Natural killer cell (primary cell): ENCODE data around the gene ACAP1. TPM values are rescaled to one million over a fixed set of nuclear protein-coding genes. Genes with fewer than 3 reads are reported as not detected.

Experiments used
- ATAC-seq, 3 donors: fragments of 150-1000 bp in 2 of 3; fragments of 200-7000 bp in 1 of 3; cut with Tn5 transposase; 1 replicate in 1 of 3; 2 replicates in 2 of 3; pipeline ENCODE4 v1.10.0; 2021; ENCODE audit warnings: mild to moderate bottlenecking in 2 of 3, moderate library complexity in 2 of 3
- DNase-seq, 2 donors: peaks; one replicate each; pipeline versions ENCODE4 v3.0.0 to v3.0.0-alpha.2; 2013 to 2021; ENCODE audit warnings: mixed read lengths in 1 of 2
- H3K27ac ChIP-seq: one replicate; pipeline ENCODE4 v1.5.1; 2013; ENCODE audit warnings: mild to moderate bottlenecking, low read length
- H3K27me3 ChIP-seq: one replicate; pipeline ENCODE4 v1.6.1; 2013; ENCODE audit warnings: low read length; ENCODE audit not compliant: control insufficient read depth, insufficient read depth
- H3K36me3 ChIP-seq: one replicate; pipeline ENCODE4 v1.6.1; 2013; ENCODE audit warnings: low read length; ENCODE audit not compliant: control insufficient read depth, insufficient read depth
- H3K4me1 ChIP-seq: one replicate; pipeline ENCODE4 v1.6.1; 2013; ENCODE audit warnings: low read length; ENCODE audit not compliant: control insufficient read depth, insufficient read depth
- H3K4me3 ChIP-seq: one replicate; pipeline ENCODE4 v1.5.1; 2013; ENCODE audit warnings: low read length
- H3K9me3 ChIP-seq: one replicate; pipeline ENCODE4 v1.6.1; 2013; ENCODE audit warnings: low read length; ENCODE audit not compliant: control insufficient read depth, insufficient read depth
- H3K27ac Mint-ChIP-seq, 2 donors: one replicate each; pipeline ENCODE4 v1.8.0; 2022; ENCODE audit warnings: mild to moderate bottlenecking in 2 of 2, mixed read lengths in 2 of 2, moderate library complexity in 1 of 2
- H3K27me3 Mint-ChIP-seq, 2 donors: one replicate each; pipeline ENCODE4 v1.8.0; 2022; ENCODE audit warnings: low read depth in 2 of 2, mixed read lengths in 2 of 2
- H3K36me3 Mint-ChIP-seq: one replicate; pipeline ENCODE4 v1.8.0; 2022; ENCODE audit warnings: mixed read lengths
- H3K4me1 Mint-ChIP-seq, 2 donors: one replicate each; pipeline ENCODE4 v1.8.0; 2022; ENCODE audit warnings: mixed read lengths in 2 of 2
- H3K4me3 Mint-ChIP-seq: one replicate; pipeline ENCODE4 v1.8.0; 2022; ENCODE audit warnings: mild to moderate bottlenecking, moderate library complexity, mixed read lengths
- H3K9me3 Mint-ChIP-seq, 2 donors: one replicate each; pipeline ENCODE4 v1.8.0; 2022; ENCODE audit warnings: mixed read lengths in 2 of 2
- CTCF ChIP-seq: fragments of 200-600 bp; IDR thresholded peaks from one replicate; pipeline ENCODE4 v1.8.0; 2022; ENCODE audit warnings: antibody characterized with exemption
- WGBS: methylation state at CpG from one replicate; pipeline ENCODE4 v1.1.7; 2013; ENCODE audit warnings: missing lambda C conversion rate; ENCODE audit not compliant: insufficient coverage; 5-methylcytosine and 5-hydroxymethylcytosine counted together
- intact Hi-C: fragments of 100-400 bp; cut with micrococcal nuclease; formaldehyde crosslinking; loops from one replicate; pipeline ENCODE4 v1.14.2; 2022
- total RNA-seq, 4 donors: library from RNA; stranded (reverse); fragments of 120-200 nt in 1 of 4; gene quantifications; one replicate each; pipeline versions ENCODE4 v1.2.3 to v1.2.4, GENCODE V29; 2013 to 2022

The ACAP1 gene
- total RNA-seq, 3 donors from 2014 or later (not counting 1 experiment from before 2014, with no cell fraction given) = 526 to 590 (median 540) TPM

- Histone ChIP-seq H3K9me3 (no peaks in the 10 kb centered on the region), H3K27me3 (no peaks in the 10 kb centered on the region), H3K4me1 (peaks cover 23% of the 10 kb centered on the region), H3K4me3 (no peak overlapping the region), H3K27ac (no peak overlapping the region), H3K36me3 (no peaks in the 10 kb centered on the region)
- Mint-ChIP-seq H3K4me3 (no peak overlapping the region), H3K36me3 (no peaks in the 10 kb centered on the region), H3K27me3 (no peaks in the 10 kb centered on the region), H3K4me1 (peaks cover 14 to 24% of the 10 kb centered on the region in 2 donors), H3K27ac (no peak overlapping the region), H3K9me3 (no peaks in the 10 kb centered on the region)
- ATAC-seq = no peak
- DNase-seq = no peak
- intact Hi-C loops = no loop called here
- WGBS = 100% methylated on average over 1 of the region's 2 CpGs
- no peak for TF ChIP-seq CTCF
These were observed 62.3 kb downstream of the ACAP1 start for GRCh38 chr17:7398612-7399011.

Other genes starting within 250 kb of the ACAP1 start
- 1 to 10 TPM in 1 of 3 donors, under 1 TPM in 1, not detected in 1; 0.88 to 2.3 TPM for gene ASGR2, start 221.7 kb upstream of the ACAP1 start, total RNA-seq
- 1 to 10 TPM in 1 of 3 donors, under 1 TPM in 1, not detected in 1; 0.35 to 1.4 TPM for gene ASGR1, start 157.2 kb upstream of the ACAP1 start, total RNA-seq
- gene DLG4, start 116.7 kb upstream of the ACAP1 start, total RNA-seq = 10 to 100 TPM in 1 of 3 donors, 1 to 10 TPM in 2; 6.7 to 11.2 (median 8.6) TPM
- 100 to 1,000 TPM; 439 to 637 (median 607) TPM for gene ACADVL, start 116.6 kb upstream of the ACAP1 start, total RNA-seq
- gene DVL2, start 102.0 kb upstream of the ACAP1 start, total RNA-seq = 10 to 100 TPM; 46.5 to 66.6 (median 61.5) TPM
- 10 to 100 TPM; 19.3 to 32.3 (median 20.8) TPM for gene PHF23, start 97.1 kb upstream of the ACAP1 start, total RNA-seq
- gene GABARAP, start 94.1 kb upstream of the ACAP1 start, total RNA-seq = 100 to 1,000 TPM; 256 to 277 (median 276) TPM
- gene CTDNEP1, start 84.8 kb upstream of the ACAP1 start, total RNA-seq = 100 to 1,000 TPM; 127 to 139 (median 131) TPM
- 10 to 100 TPM; 30.1 to 38.5 (median 30.3) TPM for gene ELP5, start 84.3 kb upstream of the ACAP1 start, total RNA-seq
- gene CLDN7, start 74.1 kb upstream of the ACAP1 start, total RNA-seq = 1 to 10 TPM in 2 of 3 donors, under 1 TPM in 1; 0.99 to 1.8 (median 1.7) TPM
- not detected for gene SLC2A4, start 54.8 kb upstream of the ACAP1 start, total RNA-seq
- under 1 TPM in 1 of 3 donors, not detected in 2; 0.05 TPM for gene YBX2, start 41.9 kb upstream of the ACAP1 start, total RNA-seq
- gene EIF5A, start 28.9 kb upstream of the ACAP1 start, total RNA-seq = 100 to 1,000 TPM; 483 to 608 (median 492) TPM
- 100 to 1,000 TPM; 132 to 146 (median 133) TPM for gene GPS2, start 21.2 kb upstream of the ACAP1 start, total RNA-seq
- 10 to 100 TPM; 48.9 to 57.9 (median 51.4) TPM for gene NEURL4, start 7.2 kb upstream of the ACAP1 start, total RNA-seq
- 1 to 10 TPM; 5.6 to 9.7 (median 8.3) TPM for gene KCTD11, start 15.6 kb downstream of the ACAP1 start, total RNA-seq
- not detected for gene TMEM95, start 18.6 kb downstream of the ACAP1 start, total RNA-seq
- 1 to 10 TPM in 1 of 3 donors, under 1 TPM in 2; 0.18 to 1.7 (median 0.73) TPM for gene TNK1, start 44.6 kb downstream of the ACAP1 start, total RNA-seq
- gene PLSCR3, start 58.0 kb downstream of the ACAP1 start, total RNA-seq = 10 to 100 TPM; 38.2 to 57.8 (median 47.0) TPM
- 10 to 100 TPM; 31.8 to 35.9 (median 34.2) TPM for gene TMEM256, start 67.6 kb downstream of the ACAP1 start, total RNA-seq
- 1 to 10 TPM; 2.8 to 3.4 (median 3.1) TPM for gene NLGN2, start 71.3 kb downstream of the ACAP1 start, total RNA-seq
- gene SPEM1, start 83.8 kb downstream of the ACAP1 start, total RNA-seq = not detected
- not detected for gene SPEM2, start 89.1 kb downstream of the ACAP1 start, total RNA-seq
- not detected for gene SPEM3, start 92.3 kb downstream of the ACAP1 start, total RNA-seq
- 1 to 10 TPM; 5.1 to 8.6 (median 7.0) TPM for gene TMEM102, start 98.9 kb downstream of the ACAP1 start, total RNA-seq
- 1 to 10 TPM; 1.2 to 4.2 (median 1.9) TPM for gene FGF11, start 103.0 kb downstream of the ACAP1 start, total RNA-seq
- 10 to 100 TPM in 2 of 3 donors, 1 to 10 TPM in 1; 9.8 to 10.4 (median 10.2) TPM for gene CHRNB1, start 108.5 kb downstream of the ACAP1 start, total RNA-seq
- gene ZBTB4, start 143.1 kb downstream of the ACAP1 start, total RNA-seq = 10 to 100 TPM; 64.0 to 72.5 (median 68.4) TPM
- not detected for gene SLC35G6, start 144.9 kb downstream of the ACAP1 start, total RNA-seq
- 100 to 1,000 TPM; 515 to 879 (median 524) TPM for gene POLR2A, start 147.8 kb downstream of the ACAP1 start, total RNA-seq
- gene TNFSF12, start 212.5 kb downstream of the ACAP1 start, total RNA-seq = 10 to 100 TPM; 49.1 to 62.6 (median 60.3) TPM
- 10 to 100 TPM in 1 of 3 donors, 1 to 10 TPM in 2; 2.7 to 11.1 (median 2.7) TPM for gene TNFSF13, start 222.2 kb downstream of the ACAP1 start, total RNA-seq
- 10 to 100 TPM; 36.9 to 42.3 (median 39.1) TPM for gene SENP3, start 225.4 kb downstream of the ACAP1 start, total RNA-seq
- gene CD68, start 243.1 kb downstream of the ACAP1 start, total RNA-seq = 10 to 100 TPM in 2 of 3 donors, 1 to 10 TPM in 1; 1.4 to 24.7 (median 13.0) TPM
- gene MPDU1, start 247.3 kb downstream of the ACAP1 start, total RNA-seq = 10 to 100 TPM; 26.3 to 29.2 (median 27.1) TPM